DND-41 (cell line): ENCODE measurements around the gene ECSIT.
A peak's percentile ranks its signal among the peaks of the same experiment; 100 is the strongest.

Source experiments
- EZH2 ChIP-seq: IDR thresholded peaks from 3 replicates; pipeline ENCODE4 v1.6.1; 2012; ENCODE audit warnings: borderline replicate concordance, low read depth, mild to moderate bottlenecking, moderate library complexity, low read length, inconsistent platforms; ENCODE audit not compliant: severe bottlenecking
- TF ChIP-seq, protein P1 (sequence below): IDR thresholded peaks from 2 replicates; pipeline ENCODE4 v1.5.1; 2012; ENCODE audit warnings: borderline replicate concordance, low read length, moderate library complexity, mild to moderate bottlenecking; ENCODE audit not compliant: poor library complexity, severe bottlenecking; ENCODE audit errors: extremely low read depth

DNA sequence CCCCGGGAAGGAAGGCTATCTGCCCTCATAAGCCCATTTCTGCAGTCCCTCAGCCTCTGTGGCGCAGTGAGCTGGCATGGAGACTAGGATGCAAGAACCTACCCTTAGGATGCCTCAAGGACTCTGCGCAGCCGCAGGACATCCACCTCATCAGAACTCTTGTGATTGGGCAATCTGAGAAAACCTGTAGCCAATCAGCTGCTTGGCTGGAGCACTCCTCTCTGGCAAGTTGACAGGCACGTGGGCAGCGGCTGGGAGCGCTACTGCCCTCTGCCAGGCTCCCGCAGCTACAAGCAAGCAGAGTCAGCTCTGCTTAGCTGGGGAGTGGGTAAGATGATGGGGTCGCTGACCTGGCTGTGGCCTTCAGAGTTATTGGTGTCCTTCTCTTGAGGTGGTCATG is 1.5 kb upstream of the ECSIT start:
- TF ChIP-seq, protein P1, sequence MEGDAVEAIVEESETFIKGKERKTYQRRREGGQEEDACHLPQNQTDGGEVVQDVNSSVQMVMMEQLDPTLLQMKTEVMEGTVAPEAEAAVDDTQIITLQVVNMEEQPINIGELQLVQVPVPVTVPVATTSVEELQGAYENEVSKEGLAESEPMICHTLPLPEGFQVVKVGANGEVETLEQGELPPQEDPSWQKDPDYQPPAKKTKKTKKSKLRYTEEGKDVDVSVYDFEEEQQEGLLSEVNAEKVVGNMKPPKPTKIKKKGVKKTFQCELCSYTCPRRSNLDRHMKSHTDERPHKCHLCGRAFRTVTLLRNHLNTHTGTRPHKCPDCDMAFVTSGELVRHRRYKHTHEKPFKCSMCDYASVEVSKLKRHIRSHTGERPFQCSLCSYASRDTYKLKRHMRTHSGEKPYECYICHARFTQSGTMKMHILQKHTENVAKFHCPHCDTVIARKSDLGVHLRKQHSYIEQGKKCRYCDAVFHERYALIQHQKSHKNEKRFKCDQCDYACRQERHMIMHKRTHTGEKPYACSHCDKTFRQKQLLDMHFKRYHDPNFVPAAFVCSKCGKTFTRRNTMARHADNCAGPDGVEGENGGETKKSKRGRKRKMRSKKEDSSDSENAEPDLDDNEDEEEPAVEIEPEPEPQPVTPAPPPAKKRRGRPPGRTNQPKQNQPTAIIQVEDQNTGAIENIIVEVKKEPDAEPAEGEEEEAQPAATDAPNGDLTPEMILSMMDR, result peak; percentile 44
- TF ChIP-seq EZH2, result no peak
